Karpas-422 (cell line): Measurements from ENCODE around the gene PHYKPL. TPM values are rescaled to one million over a fixed set of nuclear protein-coding genes. Genes with fewer than 3 reads are reported as not detected.
"Not testable (repeated sequence)": the region's sequence is repeated elsewhere in the genome, so short reads cannot be mapped to it uniquely, and the experiment has no call there.

Experiments
- DNase-seq: peaks from one replicate; pipeline ENCODE4 v3.0.0-alpha.2; 2015
- H2AFZ ChIP-seq: fragments of 200-600 bp; sonication (generic); 2 replicates; pipeline ENCODE4 v1.6.1; 2014; ENCODE audit warnings: antibody characterized with exemption, low read length, mixed read lengths
- H3K27ac ChIP-seq: fragments of 200-600 bp; sonication (generic); 2 replicates; pipeline ENCODE4 v1.5.1; 2014; ENCODE audit warnings: mild to moderate bottlenecking, low read length, moderate library complexity
- H3K27me3 ChIP-seq: fragments of 200-600 bp; sonication (generic); 2 replicates; pipeline ENCODE4 v1.6.1; 2014; ENCODE audit warnings: low read length, mixed read lengths
- H3K36me3 ChIP-seq: fragments of 200-600 bp; sonication (generic); 2 replicates; pipeline ENCODE4 v1.6.1; 2014; ENCODE audit warnings: low read length, mixed read lengths; ENCODE audit not compliant: insufficient read depth
- H3K4me1 ChIP-seq: fragments of 200-600 bp; sonication (generic); 2 replicates; pipeline ENCODE4 v1.6.1; 2014; ENCODE audit warnings: mild to moderate bottlenecking, low read length, mixed read lengths
- H3K4me2 ChIP-seq: fragments of 200-600 bp; sonication (generic); 2 replicates; pipeline ENCODE4 v1.6.1; 2014; ENCODE audit warnings: low read length, low read depth, mild to moderate bottlenecking; ENCODE audit not compliant: poor library complexity, severe bottlenecking
- H3K4me3 ChIP-seq: fragments of 200-600 bp; sonication (generic); 2 replicates; pipeline ENCODE4 v1.5.1; 2014; ENCODE audit warnings: mild to moderate bottlenecking, antibody characterized with exemption, low read length, mixed read lengths
- H3K79me2 ChIP-seq: fragments of 200-600 bp; sonication (generic); 2 replicates; pipeline ENCODE4 v1.6.1; 2014; ENCODE audit warnings: mild to moderate bottlenecking, low read length, mixed read lengths
- H3K9ac ChIP-seq: fragments of 200-600 bp; sonication (generic); 2 replicates; pipeline ENCODE4 v1.6.0; 2014; ENCODE audit warnings: low read length
- H3K9me2 ChIP-seq: fragments of 200-600 bp; sonication (generic), shearing (Covaris generic); replicated peaks from 2 replicates; pipeline ENCODE4 v1.6.0; 2014; ENCODE audit warnings: mild to moderate bottlenecking, low read length, moderate library complexity; ENCODE audit not compliant: insufficient read depth
- H3K9me3 ChIP-seq: fragments of 300-700, 200-600 bp; sonication (generic); 2 replicates; pipeline ENCODE4 v1.6.1; 2014; ENCODE audit warnings: low read length, mixed read lengths
- H4K20me1 ChIP-seq: fragments of 200-600 bp; sonication (generic); 2 replicates; pipeline ENCODE4 v1.6.1; 2014; ENCODE audit warnings: mild to moderate bottlenecking, antibody characterized with exemption, low read length, low read depth; ENCODE audit not compliant: insufficient read depth
- total RNA-seq: library from RNA; depleted of rRNA; stranded (reverse); fragments of >200 nt; shearing (Covaris generic); gene quantifications from 2 replicates; pipeline ENCODE4 v1.2.3, GENCODE V29; 2014; ENCODE audit warnings: low replicate concordance

Gene PHYKPL
- total RNA-seq, 1 experiment from 2014 or later = 116 TPM

DNA sequence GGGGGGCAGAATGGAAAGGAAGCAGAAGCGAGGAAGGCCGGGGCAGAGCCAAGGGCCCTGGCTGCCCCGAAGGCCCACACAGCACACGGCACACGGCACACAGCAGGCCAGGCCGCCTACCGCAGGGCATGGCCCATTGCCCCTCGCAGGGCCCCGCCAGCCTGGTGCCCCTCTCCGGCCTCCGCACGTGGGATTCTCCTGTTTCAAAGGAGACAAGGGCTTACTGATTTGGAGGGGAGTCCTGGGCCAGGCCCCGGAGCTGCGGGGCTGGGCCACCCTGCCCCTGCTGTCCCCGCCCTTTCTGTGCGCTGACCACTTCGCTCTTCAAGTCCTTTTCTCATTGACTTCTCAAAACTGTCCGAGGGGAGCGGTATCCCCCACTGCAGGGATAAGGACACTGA is 7.7 kb upstream of the PHYKPL start:
- Histone ChIP-seq H4K20me1 (no peaks in the 10 kb centered on the region), H3K9me3 (no peaks in the 10 kb centered on the region), H3K79me2 (no peaks in the 10 kb centered on the region), H3K27ac (peak overlapping the region; percentile 68), H3K9ac (no peak overlapping the region), H3K36me3 (no peaks in the 10 kb centered on the region), H2AFZ (no peak overlapping the region), H3K27me3 (no peaks in the 10 kb centered on the region), H3K9me2 (no peaks in the 10 kb centered on the region), H3K4me3 (no peak overlapping the region), H3K4me2 (no peak overlapping the region), H3K4me1 (peaks cover 48% of the 10 kb centered on the region)
- no peak for DNase-seq

DNA sequence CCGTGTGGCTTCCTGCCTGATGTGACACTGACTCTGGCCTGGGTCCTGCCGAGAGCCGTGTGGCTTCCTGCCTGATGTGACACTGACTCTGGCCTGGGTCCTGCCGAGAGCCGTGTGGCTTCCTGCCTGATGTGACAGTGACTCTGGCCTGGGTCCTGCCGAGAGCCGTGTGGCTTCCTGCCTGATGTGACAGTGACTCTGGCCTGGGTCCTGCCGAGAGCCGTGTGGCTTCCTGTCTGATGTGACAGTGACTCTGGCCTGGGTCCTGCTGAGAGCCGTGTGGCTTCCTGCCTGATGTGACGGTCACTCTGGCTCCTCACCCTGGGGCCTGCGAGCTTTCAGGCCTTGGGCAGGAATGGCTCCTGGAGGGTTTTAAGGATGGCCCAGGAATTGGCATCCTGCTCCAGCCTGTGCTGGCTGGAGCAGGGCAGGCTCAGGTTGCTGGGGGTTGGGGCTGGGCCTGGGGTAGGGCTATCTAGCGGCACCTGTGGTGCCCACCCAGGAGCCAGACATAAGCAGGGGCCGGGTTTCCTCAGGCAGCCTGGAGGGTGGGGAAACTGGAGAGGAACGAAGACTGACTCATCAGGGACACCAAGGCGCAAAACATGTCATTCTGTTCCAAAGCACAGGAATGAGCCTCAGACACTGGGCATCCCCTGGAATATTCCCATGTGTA is 7.2 kb upstream of the PHYKPL start:
- not testable (repeated sequence) for H4K20me1 ChIP-seq, H3K36me3 ChIP-seq, H3K9me2 ChIP-seq, H3K79me2 ChIP-seq, H3K27me3 ChIP-seq, H3K9me3 ChIP-seq, H3K4me3 ChIP-seq, H2AFZ ChIP-seq, H3K4me2 ChIP-seq
- Histone ChIP-seq H3K9ac (peak overlapping the region; percentile 33; the same call in 1 of the 2 replicates), H3K4me1 (peaks cover 48% of the 10 kb centered on the region), H3K27ac (peak overlapping the region; percentile 92)
- DNase-seq = peak; percentile 38

DNA sequence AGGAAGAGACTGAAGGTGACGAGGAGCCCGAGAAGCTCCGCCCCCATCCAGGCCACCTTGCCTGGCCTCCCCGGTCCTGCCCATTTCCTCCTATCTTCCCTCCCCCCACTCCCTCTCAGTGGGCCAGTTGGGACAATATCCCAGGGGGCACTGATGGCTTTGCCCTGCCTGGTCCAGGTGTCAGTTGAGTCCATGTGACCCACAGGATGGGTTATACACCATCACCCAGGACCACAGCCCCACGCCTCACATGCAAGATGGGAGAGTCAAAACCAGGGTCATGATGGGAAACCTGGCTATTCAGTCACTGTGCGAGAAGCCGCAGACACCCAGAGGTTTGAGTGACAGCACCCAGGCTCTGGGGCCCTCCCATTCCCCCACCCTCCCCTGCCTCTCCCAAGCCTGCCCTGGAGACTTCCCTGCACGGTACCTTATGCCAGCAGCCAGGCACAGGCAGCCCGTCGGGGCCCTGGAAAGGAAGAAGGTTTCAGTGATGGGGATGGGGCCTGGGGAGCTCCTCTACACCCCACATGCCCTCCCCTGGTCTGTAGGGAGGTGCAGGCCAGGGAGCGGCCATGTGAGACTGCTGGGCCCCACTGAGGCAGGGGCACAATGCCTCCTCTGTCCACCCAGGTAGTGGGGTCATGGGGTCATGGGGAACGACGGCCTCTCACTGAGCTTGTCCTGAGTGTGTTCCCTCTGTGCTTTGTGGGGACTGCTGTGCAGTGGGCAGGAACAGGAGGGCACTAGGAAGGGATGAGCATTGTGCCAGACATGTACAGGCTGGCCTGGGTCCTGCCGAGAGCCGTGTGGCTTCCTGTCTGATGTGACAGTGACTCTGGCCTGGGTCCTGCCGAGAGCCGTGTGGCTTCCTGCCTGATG is 6.3 kb upstream of the PHYKPL start:
- Histone ChIP-seq H3K27ac (peak overlapping the region; percentile 92), H3K36me3 (no peaks in the 10 kb centered on the region), H3K9me3 (no peaks in the 10 kb centered on the region), H3K9ac (peak overlapping the region; percentile 71), H3K4me1 (peaks cover 46% of the 10 kb centered on the region), H3K9me2 (no peaks in the 10 kb centered on the region), H4K20me1 (no peaks in the 10 kb centered on the region), H3K79me2 (no peaks in the 10 kb centered on the region), H3K4me2 (peak overlapping the region; percentile 42), H2AFZ (no peak overlapping the region), H3K27me3 (no peaks in the 10 kb centered on the region), H3K4me3 (no peak overlapping the region)
- peak; percentile 55 for DNase-seq

DNA sequence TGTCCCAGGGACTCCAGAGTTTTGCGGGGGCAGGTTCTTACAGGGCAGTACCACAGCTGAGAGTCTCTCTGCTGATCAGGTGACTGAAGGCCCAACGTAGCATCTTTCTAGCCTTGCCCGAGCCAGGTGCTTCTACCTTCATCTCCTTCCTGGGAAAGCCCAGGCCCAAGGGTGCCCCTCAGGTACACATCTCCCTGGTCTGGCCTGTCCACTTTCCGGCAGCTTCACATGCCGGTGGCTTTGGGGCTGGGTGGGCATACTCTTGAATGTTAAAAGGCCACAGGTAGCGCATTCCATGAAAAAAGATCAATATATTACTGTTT is 5.7 kb upstream of the PHYKPL start:
- Histone ChIP-seq H2AFZ (no peak overlapping the region), H3K9me3 (no peaks in the 10 kb centered on the region), H4K20me1 (no peaks in the 10 kb centered on the region), H3K27ac (peak overlapping the region; percentile 92), H3K9ac (peak overlapping the region; percentile 71), H3K4me2 (peak overlapping the region; percentile 42), H3K4me3 (no peak overlapping the region), H3K27me3 (no peaks in the 10 kb centered on the region), H3K4me1 (peaks cover 48% of the 10 kb centered on the region), H3K36me3 (no peaks in the 10 kb centered on the region), H3K79me2 (no peaks in the 10 kb centered on the region), H3K9me2 (no peaks in the 10 kb centered on the region)
- no peak for DNase-seq

DNA sequence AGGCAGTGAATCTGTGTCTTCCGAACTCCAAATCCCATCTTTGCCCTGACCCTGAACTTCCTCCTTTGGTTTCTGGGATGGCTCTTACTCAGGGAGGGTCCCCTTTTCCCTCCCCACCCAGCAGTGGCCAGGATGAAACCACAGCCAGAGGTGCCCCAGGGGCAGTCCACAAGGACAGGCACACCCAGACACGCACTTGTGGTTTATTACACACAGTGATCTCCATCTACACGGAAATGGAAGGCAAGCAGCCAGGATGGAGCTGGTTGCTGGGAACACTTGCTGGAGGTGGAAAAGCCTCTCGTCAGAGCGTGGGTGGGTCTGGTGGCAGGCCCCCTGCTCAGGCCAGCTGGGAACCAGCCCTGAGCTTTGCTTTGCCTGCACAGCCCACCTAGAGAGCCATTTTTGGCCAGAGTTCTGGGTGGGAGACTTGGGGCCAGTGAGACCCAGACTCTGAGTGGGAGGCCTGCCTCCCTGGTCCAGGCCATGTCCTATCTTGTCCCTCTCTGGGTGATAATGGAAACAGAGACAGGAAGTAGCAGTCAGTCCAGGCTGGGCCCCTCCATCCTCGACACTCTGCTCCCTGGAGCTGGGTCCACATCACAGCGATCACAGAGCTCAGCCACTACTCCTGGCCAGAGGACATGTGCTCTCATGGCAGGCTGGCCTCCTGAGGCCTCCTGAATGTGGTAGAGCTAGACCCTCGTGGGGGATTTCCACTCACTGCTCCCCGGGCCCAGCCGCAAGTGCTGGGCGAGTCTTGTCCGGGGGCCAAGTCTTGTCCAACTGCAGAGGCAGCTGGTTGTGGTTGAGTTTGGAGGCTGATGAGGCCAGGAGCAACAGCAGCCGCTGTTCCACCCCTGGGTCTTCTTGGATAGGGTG is 5.1 kb upstream of the PHYKPL start:
- Histone ChIP-seq H3K4me3 (no peak overlapping the region), H3K27ac (peak overlapping the region; percentile 92; the same call in 1 of the 2 replicates), H3K9ac (peak overlapping the region; percentile 2; the same call in 1 of the 2 replicates), H2AFZ (no peak overlapping the region), H3K27me3 (no peaks in the 10 kb centered on the region), H3K36me3 (no peaks in the 10 kb centered on the region), H3K4me1 (peaks cover 54% of the 10 kb centered on the region), H4K20me1 (no peaks in the 10 kb centered on the region), H3K9me3 (no peaks in the 10 kb centered on the region), H3K4me2 (no peak overlapping the region), H3K79me2 (no peaks in the 10 kb centered on the region), H3K9me2 (no peaks in the 10 kb centered on the region)
- DNase-seq = peak; percentile 36

DNA sequence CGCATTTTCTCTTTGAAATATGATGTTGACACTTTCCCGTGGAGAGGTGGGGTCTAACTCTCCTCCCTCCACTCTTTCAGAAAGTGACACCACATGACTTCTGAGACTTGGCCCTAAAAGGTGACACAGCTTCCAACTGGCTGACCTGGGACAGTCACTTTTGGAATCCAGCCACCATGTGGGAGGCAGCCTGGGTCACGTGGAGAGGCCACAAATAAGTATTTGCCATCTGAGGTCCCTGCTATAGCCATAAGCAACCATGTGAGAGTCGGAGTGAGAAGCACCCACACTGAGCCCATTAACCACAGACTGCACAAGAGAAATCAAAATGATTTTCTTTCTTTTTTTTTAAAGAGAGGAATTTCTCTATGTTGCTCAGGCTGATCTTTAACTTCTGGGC is 4.1 kb upstream of the PHYKPL start:
- Histone ChIP-seq H3K9me2 (no peaks in the 10 kb centered on the region), H3K79me2 (peaks cover 5% of the 10 kb centered on the region), H3K9ac (peak overlapping the region; percentile 23; the same call in 1 of the 2 replicates), H3K4me3 (no peak overlapping the region), H2AFZ (no peak overlapping the region), H4K20me1 (peaks cover 4% of the 10 kb centered on the region; the same call in 1 of the 2 replicates), H3K4me1 (peaks cover 54% of the 10 kb centered on the region), H3K9me3 (no peaks in the 10 kb centered on the region), H3K27me3 (no peaks in the 10 kb centered on the region), H3K27ac (peak overlapping the region; percentile 38; the same call in 1 of the 2 replicates), H3K36me3 (no peaks in the 10 kb centered on the region), H3K4me2 (no peak overlapping the region)
- DNase-seq = peak; percentile 39

GRCh38 chr5:178236126-178236525 is 3.5 kb upstream of the PHYKPL start:
- Histone ChIP-seq H3K27me3 (no peaks in the 10 kb centered on the region), H3K36me3 (no peaks in the 10 kb centered on the region), H3K9me2 (no peaks in the 10 kb centered on the region), H2AFZ (no peak overlapping the region), H3K27ac (no peak overlapping the region; the same call in 1 of the 2 replicates), H3K4me3 (no peak overlapping the region), H3K79me2 (peaks cover 10% of the 10 kb centered on the region), H3K9ac (no peak overlapping the region), H4K20me1 (peaks cover 8% of the 10 kb centered on the region; the same call in 1 of the 2 replicates), H3K9me3 (no peaks in the 10 kb centered on the region), H3K4me1 (peaks cover 57% of the 10 kb centered on the region), H3K4me2 (no peak overlapping the region)
- DNase-seq = no peak
